ENCODE data around the gene ZNF771. TPM values are rescaled to one million over a fixed set of nuclear protein-coding genes. Genes with fewer than 3 reads are reported as not detected.

Gene ZNF771
- total and polyA plus RNA-seq, 2 experiments from 2014 or later, result 10.8 to 12.0 TPM

- H3K4me1 Mint-ChIP-seq, result peaks cover 40% of the 10 kb centered on the region
Measured at GRCh38 chr16:30397056-30397455, 10.3 kb upstream of the ZNF771 start.

More at GRCh38 chr16:30397056-30397455, 10.3 kb upstream of the ZNF771 start:
- TF ChIP-seq ZNF114 (CRISPR knock-in tag; IDR thresholded peaks at IDR 0.05) (no peak), NANOG (IDR thresholded peaks at IDR 0.05; ENCODE audit: borderline replicate concordance) (no peak), EZH2phosphoT487 (IDR thresholded peaks at IDR 0.05; ENCODE audit: unreplicated experiment) (no peak), ZNF331 (CRISPR knock-in tag; IDR thresholded peaks at IDR 0.05; ENCODE audit: low read depth) (no peak), JUNB (IDR thresholded peaks at IDR 0.05; ENCODE audit: unreplicated experiment) (no peak), STAT1 (IDR thresholded peaks at IDR 0.05; ENCODE audit: unreplicated experiment) (no peak), EZH2 (IDR thresholded peaks at IDR 0.05; ENCODE audit: low read depth, unreplicated experiment) (no peak), CREB1 (CRISPR knock-in tag; IDR thresholded peaks at IDR 0.05; ENCODE audit: low read depth) (no peak), ETS1 (IDR thresholded peaks at IDR 0.05) (no peak), POLR2AphosphoS5 (IDR thresholded peaks at IDR 0.05; ENCODE audit: low read depth) (no peak)
- TF ChIP-seq, protein P1, sequence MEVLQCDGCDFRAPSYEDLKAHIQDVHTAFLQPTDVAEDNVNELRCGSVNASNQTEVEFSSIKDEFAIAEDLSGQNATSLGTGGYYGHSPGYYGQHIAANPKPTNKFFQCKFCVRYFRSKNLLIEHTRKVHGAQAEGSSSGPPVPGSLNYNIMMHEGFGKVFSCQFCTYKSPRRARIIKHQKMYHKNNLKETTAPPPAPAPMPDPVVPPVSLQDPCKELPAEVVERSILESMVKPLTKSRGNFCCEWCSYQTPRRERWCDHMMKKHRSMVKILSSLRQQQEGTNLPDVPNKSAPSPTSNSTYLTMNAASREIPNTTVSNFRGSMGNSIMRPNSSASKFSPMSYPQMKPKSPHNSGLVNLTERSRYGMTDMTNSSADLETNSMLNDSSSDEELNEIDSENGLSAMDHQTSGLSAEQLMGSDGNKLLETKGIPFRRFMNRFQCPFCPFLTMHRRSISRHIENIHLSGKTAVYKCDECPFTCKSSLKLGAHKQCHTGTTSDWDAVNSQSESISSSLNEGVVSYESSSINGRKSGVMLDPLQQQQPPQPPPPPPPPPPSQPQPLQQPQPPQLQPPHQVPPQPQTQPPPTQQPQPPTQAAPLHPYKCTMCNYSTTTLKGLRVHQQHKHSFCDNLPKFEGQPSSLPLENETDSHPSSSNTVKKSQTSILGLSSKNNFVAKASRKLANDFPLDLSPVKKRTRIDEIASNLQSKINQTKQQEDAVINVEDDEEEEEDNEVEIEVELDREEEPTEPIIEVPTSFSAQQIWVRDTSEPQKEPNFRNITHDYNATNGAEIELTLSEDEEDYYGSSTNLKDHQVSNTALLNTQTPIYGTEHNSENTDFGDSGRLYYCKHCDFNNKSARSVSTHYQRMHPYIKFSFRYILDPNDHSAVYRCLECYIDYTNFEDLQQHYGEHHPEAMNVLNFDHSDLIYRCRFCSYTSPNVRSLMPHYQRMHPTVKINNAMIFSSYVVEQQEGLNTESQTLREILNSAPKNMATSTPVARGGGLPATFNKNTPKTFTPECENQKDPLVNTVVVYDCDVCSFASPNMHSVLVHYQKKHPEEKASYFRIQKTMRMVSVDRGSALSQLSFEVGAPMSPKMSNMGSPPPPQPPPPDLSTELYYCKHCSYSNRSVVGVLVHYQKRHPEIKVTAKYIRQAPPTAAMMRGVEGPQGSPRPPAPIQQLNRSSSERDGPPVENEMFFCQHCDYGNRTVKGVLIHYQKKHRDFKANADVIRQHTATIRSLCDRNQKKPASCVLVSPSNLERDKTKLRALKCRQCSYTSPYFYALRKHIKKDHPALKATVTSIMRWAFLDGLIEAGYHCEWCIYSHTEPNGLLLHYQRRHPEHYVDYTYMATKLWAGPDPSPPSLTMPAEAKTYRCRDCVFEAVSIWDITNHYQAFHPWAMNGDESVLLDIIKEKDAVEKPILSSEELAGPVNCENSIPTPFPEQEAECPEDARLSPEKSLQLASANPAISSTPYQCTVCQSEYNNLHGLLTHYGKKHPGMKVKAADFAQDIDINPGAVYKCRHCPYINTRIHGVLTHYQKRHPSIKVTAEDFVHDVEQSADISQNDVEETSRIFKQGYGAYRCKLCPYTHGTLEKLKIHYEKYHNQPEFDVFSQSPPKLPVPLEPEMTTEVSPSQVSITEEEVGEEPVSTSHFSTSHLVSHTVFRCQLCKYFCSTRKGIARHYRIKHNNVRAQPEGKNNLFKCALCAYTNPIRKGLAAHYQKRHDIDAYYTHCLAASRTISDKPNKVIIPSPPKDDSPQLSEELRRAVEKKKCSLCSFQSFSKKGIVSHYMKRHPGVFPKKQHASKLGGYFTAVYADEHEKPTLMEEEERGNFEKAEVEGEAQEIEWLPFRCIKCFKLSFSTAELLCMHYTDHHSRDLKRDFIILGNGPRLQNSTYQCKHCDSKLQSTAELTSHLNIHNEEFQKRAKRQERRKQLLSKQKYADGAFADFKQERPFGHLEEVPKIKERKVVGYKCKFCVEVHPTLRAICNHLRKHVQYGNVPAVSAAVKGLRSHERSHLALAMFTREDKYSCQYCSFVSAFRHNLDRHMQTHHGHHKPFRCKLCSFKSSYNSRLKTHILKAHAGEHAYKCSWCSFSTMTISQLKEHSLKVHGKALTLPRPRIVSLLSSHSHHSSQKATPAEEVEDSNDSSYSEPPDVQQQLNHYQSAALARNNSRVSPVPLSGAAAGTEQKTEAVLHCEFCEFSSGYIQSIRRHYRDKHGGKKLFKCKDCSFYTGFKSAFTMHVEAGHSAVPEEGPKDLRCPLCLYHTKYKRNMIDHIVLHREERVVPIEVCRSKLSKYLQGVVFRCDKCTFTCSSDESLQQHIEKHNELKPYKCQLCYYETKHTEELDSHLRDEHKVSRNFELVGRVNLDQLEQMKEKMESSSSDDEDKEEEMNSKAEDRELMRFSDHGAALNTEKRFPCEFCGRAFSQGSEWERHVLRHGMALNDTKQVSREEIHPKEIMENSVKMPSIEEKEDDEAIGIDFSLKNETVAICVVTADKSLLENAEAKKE (CRISPR knock-in tag; IDR thresholded peaks at IDR 0.05), result no peak
- TF ChIP-seq, protein P2, sequence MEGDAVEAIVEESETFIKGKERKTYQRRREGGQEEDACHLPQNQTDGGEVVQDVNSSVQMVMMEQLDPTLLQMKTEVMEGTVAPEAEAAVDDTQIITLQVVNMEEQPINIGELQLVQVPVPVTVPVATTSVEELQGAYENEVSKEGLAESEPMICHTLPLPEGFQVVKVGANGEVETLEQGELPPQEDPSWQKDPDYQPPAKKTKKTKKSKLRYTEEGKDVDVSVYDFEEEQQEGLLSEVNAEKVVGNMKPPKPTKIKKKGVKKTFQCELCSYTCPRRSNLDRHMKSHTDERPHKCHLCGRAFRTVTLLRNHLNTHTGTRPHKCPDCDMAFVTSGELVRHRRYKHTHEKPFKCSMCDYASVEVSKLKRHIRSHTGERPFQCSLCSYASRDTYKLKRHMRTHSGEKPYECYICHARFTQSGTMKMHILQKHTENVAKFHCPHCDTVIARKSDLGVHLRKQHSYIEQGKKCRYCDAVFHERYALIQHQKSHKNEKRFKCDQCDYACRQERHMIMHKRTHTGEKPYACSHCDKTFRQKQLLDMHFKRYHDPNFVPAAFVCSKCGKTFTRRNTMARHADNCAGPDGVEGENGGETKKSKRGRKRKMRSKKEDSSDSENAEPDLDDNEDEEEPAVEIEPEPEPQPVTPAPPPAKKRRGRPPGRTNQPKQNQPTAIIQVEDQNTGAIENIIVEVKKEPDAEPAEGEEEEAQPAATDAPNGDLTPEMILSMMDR (conservative IDR thresholded peaks at IDR 0.05; ENCODE audit: low read depth in 2 of 2), result no peak
- TF ChIP-seq, protein P3, sequence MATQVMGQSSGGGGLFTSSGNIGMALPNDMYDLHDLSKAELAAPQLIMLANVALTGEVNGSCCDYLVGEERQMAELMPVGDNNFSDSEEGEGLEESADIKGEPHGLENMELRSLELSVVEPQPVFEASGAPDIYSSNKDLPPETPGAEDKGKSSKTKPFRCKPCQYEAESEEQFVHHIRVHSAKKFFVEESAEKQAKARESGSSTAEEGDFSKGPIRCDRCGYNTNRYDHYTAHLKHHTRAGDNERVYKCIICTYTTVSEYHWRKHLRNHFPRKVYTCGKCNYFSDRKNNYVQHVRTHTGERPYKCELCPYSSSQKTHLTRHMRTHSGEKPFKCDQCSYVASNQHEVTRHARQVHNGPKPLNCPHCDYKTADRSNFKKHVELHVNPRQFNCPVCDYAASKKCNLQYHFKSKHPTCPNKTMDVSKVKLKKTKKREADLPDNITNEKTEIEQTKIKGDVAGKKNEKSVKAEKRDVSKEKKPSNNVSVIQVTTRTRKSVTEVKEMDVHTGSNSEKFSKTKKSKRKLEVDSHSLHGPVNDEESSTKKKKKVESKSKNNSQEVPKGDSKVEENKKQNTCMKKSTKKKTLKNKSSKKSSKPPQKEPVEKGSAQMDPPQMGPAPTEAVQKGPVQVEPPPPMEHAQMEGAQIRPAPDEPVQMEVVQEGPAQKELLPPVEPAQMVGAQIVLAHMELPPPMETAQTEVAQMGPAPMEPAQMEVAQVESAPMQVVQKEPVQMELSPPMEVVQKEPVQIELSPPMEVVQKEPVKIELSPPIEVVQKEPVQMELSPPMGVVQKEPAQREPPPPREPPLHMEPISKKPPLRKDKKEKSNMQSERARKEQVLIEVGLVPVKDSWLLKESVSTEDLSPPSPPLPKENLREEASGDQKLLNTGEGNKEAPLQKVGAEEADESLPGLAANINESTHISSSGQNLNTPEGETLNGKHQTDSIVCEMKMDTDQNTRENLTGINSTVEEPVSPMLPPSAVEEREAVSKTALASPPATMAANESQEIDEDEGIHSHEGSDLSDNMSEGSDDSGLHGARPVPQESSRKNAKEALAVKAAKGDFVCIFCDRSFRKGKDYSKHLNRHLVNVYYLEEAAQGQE (IDR thresholded peaks at IDR 0.05; ENCODE audit: unreplicated experiment), result no peak
- Mint-ChIP-seq H3K9me3 (no peaks in the 10 kb centered on the region), H3K27ac (no peak overlapping the region), H3K27me3 (ENCODE audit: insufficient read depth, low read depth, poor library complexity) (peaks cover 17% of the 10 kb centered on the region), H3K36me3 (ENCODE audit: low read depth) (peaks cover 35% of the 10 kb centered on the region), H3K4me3 (peak overlapping the region; percentile 90)
- no peak overlapping the region for H3K27ac ChIP-seq (ENCODE audit: low read depth)
- H4K20me1 ChIP-seq (replicated peaks; ENCODE audit: insufficient read depth), result peaks cover 15% of the 10 kb centered on the region; the same call in 1 of the 2 replicates
- ATAC-seq (no peak), DNase-seq (ENCODE audit: low spot score) (no peak)
- H3K79me2 ChIP-seq (replicated peaks; ENCODE audit: insufficient read depth), result peaks cover 20% of the 10 kb centered on the region
- no peak overlapping the region for H2AFZ ChIP-seq
- H3F3A ChIP-seq (replicated peaks; ENCODE audit: low read depth), result peaks cover 56% of the 10 kb centered on the region
- H3K27me3 ChIP-seq (ENCODE audit: insufficient read depth), result no peaks in the 10 kb centered on the region
- H3K4me3 ChIP-seq, result peak overlapping the region; percentile 96; the same call in 1 of the 2 replicates
- H3K4me2 ChIP-seq, result peak overlapping the region; percentile 94
- H3K4me1 ChIP-seq (ENCODE audit: insufficient read depth), result peaks cover 33% of the 10 kb centered on the region
- no peaks in the 10 kb centered on the region for H3K9me2 ChIP-seq (ENCODE audit: insufficient read depth)
- peaks cover 9% of the 10 kb centered on the region; the same call in 1 of the 2 replicates for H3K36me3 ChIP-seq (ENCODE audit: insufficient read depth)
